ENCODE measurements around the gene ZBTB17. TPM values are rescaled to one million over a fixed set of nuclear protein-coding genes. Genes with fewer than 3 reads are reported as not detected.
"Not testable (repeated sequence)": the region's sequence is repeated elsewhere in the genome, so short reads cannot be mapped to it uniquely, and the experiment has no call there.

ZBTB17 gene
- total and polyA plus RNA-seq, 2 experiments from 2014 or later: 21.9 to 26.6 TPM

- H3K27ac ChIP-seq (ENCODE audit: low read depth); H3K4me3 ChIP-seq; H3K4me3 Mint-ChIP-seq; H3K4me2 ChIP-seq; H3K9me2 ChIP-seq (ENCODE audit: insufficient read depth); H2AFZ ChIP-seq; H3K27me3 ChIP-seq (ENCODE audit: insufficient read depth); H3K4me1 ChIP-seq (ENCODE audit: insufficient read depth); H3K9me3 Mint-ChIP-seq; H3K27me3 Mint-ChIP-seq (ENCODE audit: insufficient read depth, low read depth, poor library complexity); H3K27ac Mint-ChIP-seq; H3K79me2 ChIP-seq (replicated peaks; ENCODE audit: insufficient read depth); ATAC-seq; H4K20me1 ChIP-seq (replicated peaks; ENCODE audit: insufficient read depth); H3K4me1 Mint-ChIP-seq; H3F3A ChIP-seq (replicated peaks; ENCODE audit: low read depth); DNase-seq (ENCODE audit: low spot score): not testable (repeated sequence)
- H3K36me3 Mint-ChIP-seq (ENCODE audit: low read depth): peaks cover 72% of the 10 kb centered on the region
- peaks cover 32% of the 10 kb centered on the region for H3K36me3 ChIP-seq (ENCODE audit: insufficient read depth)
Measured at GRCh38 chr1:15926448-15926847, 49.5 kb downstream of the ZBTB17 start.

GRCh38 chr1:15923241-15923640 lies 52.7 kb downstream of the ZBTB17 start:
- no peaks in the 10 kb centered on the region for H3K79me2 ChIP-seq (replicated peaks; ENCODE audit: insufficient read depth)
- no peak for DNase-seq (ENCODE audit: low spot score)
- Mint-ChIP-seq H3K4me3 (no peak overlapping the region), H3K9me3 (no peaks in the 10 kb centered on the region), H3K27me3 (ENCODE audit: insufficient read depth, low read depth, poor library complexity) (no peaks in the 10 kb centered on the region), H3K36me3 (ENCODE audit: low read depth) (peaks cover 60% of the 10 kb centered on the region), H3K4me1 (peaks cover 8% of the 10 kb centered on the region), H3K27ac (no peak overlapping the region)
- 0 out of 2 replicates have a peak, but pooled peaks cover 4% of the 10 kb centered on the region for H4K20me1 ChIP-seq (replicated peaks; ENCODE audit: insufficient read depth)
- peaks cover 23% of the 10 kb centered on the region for H3K36me3 ChIP-seq (ENCODE audit: insufficient read depth)
- H3K27me3 ChIP-seq (ENCODE audit: insufficient read depth): no peaks in the 10 kb centered on the region
- H2AFZ ChIP-seq: no peak overlapping the region
- H3K4me2 ChIP-seq: no peak overlapping the region
- no peak for ATAC-seq
- no peak overlapping the region for H3K27ac ChIP-seq (ENCODE audit: low read depth)
- H3F3A ChIP-seq (replicated peaks; ENCODE audit: low read depth): no peaks in the 10 kb centered on the region; the same call in none of the 2 replicates
- 0 out of 2 replicates have a peak, but pooled peaks cover 3% of the 10 kb centered on the region for H3K4me1 ChIP-seq (ENCODE audit: insufficient read depth)
- H3K4me3 ChIP-seq: no peak overlapping the region
- H3K9me2 ChIP-seq (ENCODE audit: insufficient read depth): no peaks in the 10 kb centered on the region
- TF ChIP-seq JUNB (IDR thresholded peaks at IDR 0.05; ENCODE audit: unreplicated experiment): no peak
- TF ChIP-seq ZNF331 (CRISPR knock-in tag; IDR thresholded peaks at IDR 0.05; ENCODE audit: low read depth): no peak
- no peak for TF ChIP-seq ZNF462 (CRISPR knock-in tag; IDR thresholded peaks at IDR 0.05)
- TF ChIP-seq ETS1 (IDR thresholded peaks at IDR 0.05): no peak
- no peak for TF ChIP-seq REST (IDR thresholded peaks at IDR 0.05; ENCODE audit: unreplicated experiment)
- TF ChIP-seq EZH2 (IDR thresholded peaks at IDR 0.05; ENCODE audit: low read depth, unreplicated experiment): no peak
- TF ChIP-seq CTCF (conservative IDR thresholded peaks at IDR 0.05; ENCODE audit: low read depth in 2 of 2): no peak
- no peak for TF ChIP-seq ZNF114 (CRISPR knock-in tag; IDR thresholded peaks at IDR 0.05)
- TF ChIP-seq EZH2phosphoT487 (IDR thresholded peaks at IDR 0.05; ENCODE audit: unreplicated experiment): no peak
- TF ChIP-seq STAT1 (IDR thresholded peaks at IDR 0.05; ENCODE audit: unreplicated experiment): no peak

All from GM23338 (cell line).